HG03039 (cell line): ENCODE results near the gene CANT1.
"Not testable (repeated sequence)": the region's sequence is repeated elsewhere in the genome, so short reads cannot be mapped to it uniquely, and the experiment has no call there.

Experiments used
- ATAC-seq: cut with Tn5 transposase; IDR thresholded peaks from one replicate; pipeline ENCODE4 v1.9.1; 2021; ENCODE audit warnings: mild to moderate bottlenecking, moderate library complexity; ENCODE audit not compliant: unreplicated experiment

The CANT1 gene

DNA sequence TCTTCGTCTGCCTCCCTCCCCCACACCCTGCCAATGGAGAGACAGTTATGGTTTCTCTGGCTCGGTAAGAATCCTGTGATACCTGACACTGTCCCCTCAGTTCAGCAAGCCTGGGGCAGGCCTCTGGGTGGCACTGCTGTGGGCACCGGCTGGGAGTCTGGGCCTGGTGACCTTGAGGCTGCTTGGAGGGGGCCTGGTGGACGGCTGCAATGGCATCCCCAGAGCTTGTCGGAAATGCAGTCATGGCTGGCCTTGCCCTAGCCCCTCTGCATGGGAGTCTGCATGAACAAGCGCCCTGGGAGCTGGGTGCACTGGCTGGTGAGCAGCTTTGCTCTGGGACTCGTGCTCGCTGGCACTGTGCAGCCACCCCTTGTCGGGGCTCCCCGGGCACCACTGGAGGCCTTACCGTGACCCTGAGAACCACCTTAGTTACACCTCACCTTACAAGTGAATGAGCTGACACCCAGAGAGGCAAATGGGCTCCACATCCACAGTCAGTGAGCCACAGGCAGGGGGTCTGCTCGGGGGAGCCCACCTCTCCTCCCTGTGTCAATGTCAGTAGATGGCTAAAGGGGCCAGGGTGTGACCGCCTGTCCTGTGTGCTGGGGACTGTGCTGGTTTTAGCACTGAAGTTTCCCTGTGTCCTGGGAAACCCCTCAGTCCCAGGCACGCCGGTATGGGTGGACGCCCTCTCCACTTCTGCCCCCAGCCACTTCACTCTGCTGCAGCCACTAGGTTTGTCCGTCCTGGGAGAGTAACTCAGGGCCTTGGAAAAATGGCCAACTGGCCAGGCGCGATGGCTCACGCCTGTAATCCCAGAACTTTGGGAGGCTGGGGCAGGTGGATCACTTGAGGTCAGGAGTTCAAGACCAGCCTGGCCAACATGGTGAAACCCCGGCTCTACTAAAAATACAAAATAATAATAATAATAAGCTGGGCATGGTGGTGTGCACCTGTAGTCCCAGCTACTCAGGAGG is 31.3 kb downstream of the CANT1 start:
- no peak for ATAC-seq

DNA sequence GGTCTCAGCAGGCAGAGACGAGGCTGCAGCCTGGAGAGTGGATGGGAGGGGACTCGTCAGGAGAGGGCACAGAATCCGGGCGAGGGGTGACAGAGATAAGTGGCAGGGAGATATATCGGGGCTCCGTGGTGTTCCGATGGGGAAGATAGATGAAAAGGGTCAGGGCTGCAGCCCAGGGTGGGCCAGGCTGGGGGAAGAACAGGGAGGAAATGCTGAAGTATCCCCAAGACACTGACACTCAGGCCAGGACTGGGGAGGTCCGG is 32.0 kb downstream of the CANT1 start:
- no peak for ATAC-seq

DNA sequence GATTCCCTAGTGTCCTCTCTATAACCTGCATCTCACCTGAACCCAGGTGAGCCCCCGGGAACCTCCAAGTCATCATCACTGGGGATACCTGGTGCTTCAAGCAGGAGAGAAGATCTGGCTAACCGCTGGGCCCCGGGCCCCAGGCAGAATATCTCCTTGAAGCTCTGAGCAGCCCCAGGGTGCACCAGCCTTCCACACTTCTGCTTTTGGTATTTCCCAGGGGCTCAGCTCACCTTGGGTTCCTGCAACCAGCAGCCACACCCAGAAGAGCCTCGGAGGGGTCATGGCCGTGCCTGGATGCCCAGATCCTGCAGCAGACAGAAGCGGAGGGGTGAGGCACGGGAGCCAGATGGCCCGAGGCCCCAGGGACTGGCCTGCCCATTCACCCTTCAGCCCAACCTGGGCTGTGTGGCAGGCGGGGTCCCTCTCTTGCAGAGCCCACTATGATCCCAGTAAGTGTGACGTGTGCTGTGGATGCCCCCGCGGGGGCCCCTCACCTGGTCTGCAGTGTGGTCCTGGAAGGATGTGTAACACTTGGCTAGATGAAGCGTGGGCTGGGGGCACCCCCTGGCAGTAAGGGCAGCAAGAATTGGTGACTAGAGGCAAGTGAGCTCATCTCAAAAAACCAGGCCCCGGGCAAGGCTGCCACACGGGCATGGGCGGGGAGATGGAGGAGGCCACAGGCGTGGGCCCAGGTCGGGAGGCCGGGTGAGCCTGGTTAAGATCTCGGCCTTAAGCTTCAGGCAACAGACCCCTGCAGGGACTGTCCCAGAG is 32.5 kb downstream of the CANT1 start:
- ATAC-seq, result no peak

GRCh38 chr17:78974635-78975591 is 34.7 kb downstream of the CANT1 start:
- no peak for ATAC-seq

GRCh38 chr17:78973792-78974520 is 35.6 kb downstream of the CANT1 start:
- no peak for ATAC-seq

- no peak for ATAC-seq
Measured at GRCh38 chr17:78973196-78973595, 36.4 kb downstream of the CANT1 start.

DNA sequence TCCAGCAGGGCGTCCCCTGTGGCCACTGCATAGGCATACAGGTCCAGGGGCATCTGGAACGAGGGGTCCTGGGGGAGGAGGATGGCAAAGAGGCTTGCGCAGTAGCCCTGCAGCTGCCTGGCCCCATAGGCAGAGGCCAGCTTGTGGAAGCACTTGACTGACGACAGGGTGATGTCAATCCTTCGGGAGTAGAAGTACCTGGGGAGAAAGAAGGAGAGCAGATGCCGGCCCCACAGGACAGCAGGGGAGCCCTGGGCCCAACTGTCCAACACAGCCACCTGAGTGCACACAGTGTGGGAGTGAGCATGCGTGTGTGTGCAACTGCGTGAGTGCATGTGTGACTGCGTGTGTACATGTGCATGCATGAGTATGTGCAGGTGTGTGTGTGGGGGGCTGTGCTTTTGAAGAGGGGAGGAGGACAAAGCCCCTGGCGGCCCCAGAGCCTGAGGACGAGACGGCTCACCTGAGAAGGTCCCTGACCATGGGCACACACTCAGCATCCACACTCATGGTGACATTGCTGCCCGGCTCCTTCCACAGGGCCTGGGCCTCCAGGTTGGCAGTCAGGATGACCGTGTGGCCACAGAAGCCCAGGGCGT is 37.0 kb downstream of the CANT1 start:
- no peak for ATAC-seq

DNA sequence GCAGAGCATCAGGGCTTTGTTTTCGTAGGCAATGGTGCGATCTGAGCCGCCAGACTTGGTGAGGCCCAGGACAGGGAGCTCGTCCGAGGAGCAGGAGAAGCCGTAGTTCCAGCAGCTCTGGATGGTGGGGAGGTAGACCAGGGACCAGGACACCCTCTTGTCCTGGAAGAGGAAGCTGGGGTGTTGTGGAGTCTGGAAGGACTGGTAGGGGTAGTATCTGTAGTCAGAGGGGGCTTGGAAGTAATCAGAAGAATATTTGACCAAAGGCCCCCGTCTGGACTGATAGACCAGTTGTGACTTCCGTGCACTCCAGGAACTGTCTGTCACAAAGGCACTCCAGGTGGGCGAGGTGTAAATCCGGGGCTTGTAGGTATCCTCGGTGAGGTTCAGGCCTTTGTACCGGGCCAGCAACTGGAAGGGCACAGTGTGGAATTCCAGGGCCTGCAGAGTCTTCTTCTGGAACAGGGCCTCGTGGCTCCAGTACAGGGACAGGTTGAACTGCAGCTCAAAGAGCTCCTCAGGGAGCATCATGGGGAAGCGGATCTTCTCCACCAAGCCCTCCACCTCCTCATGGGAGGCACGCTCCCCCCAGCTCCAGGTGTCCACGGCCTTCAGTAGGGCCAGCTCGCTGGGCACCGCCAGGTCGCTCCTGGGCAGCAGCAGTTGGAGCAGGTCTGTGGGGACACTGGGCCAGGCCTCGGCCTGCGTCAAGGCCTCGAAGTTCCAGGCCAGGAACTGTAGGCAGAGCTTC is 37.6 kb downstream of the CANT1 start:
- ATAC-seq, result no peak

- no peak for ATAC-seq
Measured at GRCh38 chr17:78970834-78971755, 38.5 kb downstream of the CANT1 start.

DNA sequence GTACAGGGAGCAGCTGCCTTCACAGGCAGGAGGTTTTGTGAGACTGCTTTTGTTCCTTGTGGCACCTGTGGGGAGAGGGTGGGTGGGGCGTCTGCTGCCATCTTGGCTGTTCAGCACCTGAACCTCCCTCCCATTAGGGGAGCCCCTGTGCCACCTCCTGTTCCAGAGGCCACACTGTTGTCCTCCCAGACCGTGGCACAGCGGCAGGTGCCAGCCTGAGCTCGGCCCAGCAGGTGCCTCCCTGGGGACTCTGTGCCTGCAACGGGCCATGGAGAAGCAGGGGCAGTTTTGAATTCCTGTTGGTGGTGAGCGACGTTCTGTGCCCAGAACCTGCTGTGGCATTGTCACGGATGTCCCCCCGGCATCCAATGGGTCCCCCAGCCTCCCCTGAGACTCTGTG is 39.7 kb downstream of the CANT1 start:
- ATAC-seq, result no peak

DNA sequence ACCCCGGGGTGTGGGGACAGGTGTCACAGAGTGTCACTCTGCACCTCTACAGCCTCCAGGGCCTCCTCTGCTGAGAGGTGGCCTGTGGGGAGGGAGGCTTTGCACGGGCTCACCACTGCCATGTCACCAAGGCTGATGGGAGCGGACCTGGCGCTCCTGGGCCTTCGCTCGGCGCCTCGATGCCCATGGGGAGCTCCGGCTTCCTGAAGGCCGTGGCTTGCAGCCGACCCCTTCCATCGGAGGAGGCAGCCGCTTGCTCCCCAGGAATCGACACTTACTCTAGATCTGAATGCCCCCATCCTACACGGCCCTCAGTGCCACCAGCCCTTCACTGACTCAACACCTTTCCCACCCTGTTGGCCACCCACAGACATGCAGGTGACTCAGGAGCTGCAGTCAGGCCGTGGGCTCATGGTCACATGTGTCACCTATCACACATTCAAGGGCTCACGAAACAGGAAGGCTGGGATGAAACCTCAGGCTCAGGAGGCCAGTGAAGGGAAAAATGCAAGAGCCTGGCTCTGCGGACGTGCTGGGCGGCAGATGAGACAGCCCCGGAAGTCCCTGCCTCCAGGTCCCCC is 41.7 kb downstream of the CANT1 start:
- no peak for ATAC-seq

DNA sequence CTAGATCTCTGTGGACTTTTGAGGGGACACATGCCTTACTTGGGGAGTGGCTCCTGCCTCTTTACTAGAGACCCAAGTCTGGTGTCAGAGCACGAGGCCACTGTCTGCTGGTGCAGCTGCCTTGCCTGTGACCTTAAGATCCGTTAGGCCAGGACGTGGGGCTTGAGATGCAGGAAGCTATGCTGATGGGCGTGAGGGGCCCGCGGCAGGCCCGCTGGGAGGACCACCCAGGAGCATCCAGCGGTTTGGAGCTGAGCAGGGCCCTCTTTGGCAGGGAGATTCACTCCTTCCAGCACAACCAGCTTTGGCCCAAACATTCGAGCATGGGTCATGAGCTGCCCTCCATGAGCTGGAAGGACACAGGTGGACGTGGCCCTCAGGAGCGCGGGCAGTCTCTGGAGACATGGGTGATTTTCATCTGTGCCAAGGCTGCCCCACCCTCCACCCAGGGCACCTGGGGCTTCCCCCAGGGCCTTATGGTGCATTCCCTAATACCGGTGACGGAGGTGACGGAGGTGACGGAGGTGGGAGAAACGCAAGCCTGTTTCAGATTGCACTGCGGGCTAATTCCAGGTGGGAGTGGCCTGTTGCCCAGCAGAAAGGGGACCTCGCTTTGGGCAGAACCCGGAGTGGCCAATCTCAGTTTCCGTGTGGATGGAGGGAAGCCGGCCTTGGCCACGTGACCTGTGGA is 42.5 kb downstream of the CANT1 start:
- no peak for ATAC-seq

GRCh38 chr17:78966123-78966813 is 43.3 kb downstream of the CANT1 start:
- ATAC-seq, result no peak

DNA sequence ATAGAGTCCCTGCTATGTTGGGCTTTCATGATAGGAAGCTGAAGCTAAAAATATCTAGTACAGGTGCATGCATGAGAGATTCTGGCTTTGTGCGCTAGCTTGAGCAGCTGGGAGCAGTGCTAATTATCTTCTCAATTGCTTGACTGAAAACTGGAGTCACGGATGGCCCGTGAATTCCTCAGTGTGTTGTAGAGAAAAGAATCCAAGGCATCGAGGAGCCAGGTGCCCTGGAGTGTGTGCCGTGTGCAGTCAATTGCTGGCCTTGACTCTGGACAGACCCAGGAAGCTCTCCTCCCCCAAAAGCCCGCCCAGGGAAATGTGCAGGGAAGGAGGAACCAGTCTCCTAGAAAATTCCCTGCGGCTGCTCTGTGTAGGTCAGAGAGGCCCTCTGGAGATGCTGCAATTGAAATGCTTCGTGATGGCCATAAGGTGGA is 44.1 kb downstream of the CANT1 start:
- ATAC-seq, result no peak

DNA sequence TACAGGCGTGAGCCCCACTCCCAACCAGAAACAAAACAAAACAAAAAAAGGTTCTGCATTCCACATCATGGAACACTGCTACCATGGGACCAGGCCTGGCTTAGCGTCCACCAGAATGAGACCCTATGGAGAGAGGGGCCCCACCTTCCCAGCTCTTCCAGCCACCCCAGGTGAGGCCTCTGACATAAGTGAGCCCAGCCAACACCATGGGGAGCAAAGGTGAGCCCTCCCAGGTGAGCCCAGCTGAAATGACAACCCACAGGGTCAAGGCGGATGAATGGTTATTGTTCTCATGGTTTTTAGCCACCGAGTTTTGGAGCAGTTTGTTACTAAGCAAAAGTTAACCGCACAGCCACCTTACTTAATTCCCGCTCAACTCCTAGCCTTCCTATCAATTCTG is 46.2 kb downstream of the CANT1 start:
- ATAC-seq, result no peak

DNA sequence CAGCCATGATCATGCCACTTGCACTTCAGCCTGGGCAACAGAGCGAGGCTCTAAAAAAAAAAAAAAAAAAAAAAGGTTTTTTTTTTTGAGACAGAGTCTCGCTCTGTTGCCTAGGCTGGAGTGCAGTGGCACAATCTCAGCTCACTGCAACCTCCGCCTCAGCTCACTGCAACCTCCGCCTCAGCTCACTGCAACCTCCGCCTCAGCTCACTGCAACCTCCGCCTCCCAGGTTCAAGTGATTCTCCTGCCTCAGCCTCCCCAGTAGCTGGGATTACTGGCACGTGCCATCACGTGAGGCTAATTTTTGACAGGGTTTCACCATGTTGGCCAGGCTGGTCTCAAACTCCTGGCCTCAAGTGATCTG is 46.6 kb downstream of the CANT1 start:
- not testable (repeated sequence) for ATAC-seq
